Uterus (tissue), 2 donors: Measurements from ENCODE around the gene GBE1.

ENCODE experiments used
- CTCF ChIP-seq, 4 experiments: fragments of 200-600 bp in 2 of 4; fragments of 450-650 bp in 2 of 4; sonication (generic) in 2 of 4; IDR thresholded peaks; one replicate each; pipeline ENCODE4 v1.5.1; 2016 to 2019; ENCODE audit warnings: antibody characterized with exemption in 4 of 4, mild to moderate bottlenecking in 2 of 4, moderate library complexity in 1 of 4
- POLR2A ChIP-seq, 2 donors: fragments of 450-650 bp; IDR thresholded peaks; one replicate each; pipeline ENCODE4 v1.6.1; 2016; ENCODE audit warnings: antibody characterized with exemption in 2 of 2, mild to moderate bottlenecking in 1 of 2, moderate library complexity in 1 of 2

- TF ChIP-seq POLR2A (IDR thresholded peaks at IDR 0.05) (no peak), CTCF (IDR thresholded peaks at IDR 0.05) (no peak)
These were observed 245.4 kb downstream of the GBE1 start for GRCh38 chr3:81516042-81516441.
